Peyer's patch (tissue), 4 donors: ENCODE data around the gene DDX4.

Source experiments
- POLR2A ChIP-seq, 2 donors: fragments of 450-650 bp; IDR thresholded peaks; one replicate each; pipeline ENCODE4 v1.5.1; 2017; ENCODE audit warnings: antibody characterized with exemption in 2 of 2, mild to moderate bottlenecking in 2 of 2, moderate library complexity in 2 of 2
- TF ChIP-seq, protein P1 (sequence below), 6 experiments: fragments of 450-650 bp in 4 of 6; fragments of 200-600 bp in 2 of 6; sonication (generic) in 1 of 6; IDR thresholded peaks; one replicate each; pipeline ENCODE4 v1.5.1; 2017 to 2019; ENCODE audit warnings: antibody characterized with exemption in 6 of 6, mild to moderate bottlenecking in 3 of 6, moderate library complexity in 1 of 6

DNA sequence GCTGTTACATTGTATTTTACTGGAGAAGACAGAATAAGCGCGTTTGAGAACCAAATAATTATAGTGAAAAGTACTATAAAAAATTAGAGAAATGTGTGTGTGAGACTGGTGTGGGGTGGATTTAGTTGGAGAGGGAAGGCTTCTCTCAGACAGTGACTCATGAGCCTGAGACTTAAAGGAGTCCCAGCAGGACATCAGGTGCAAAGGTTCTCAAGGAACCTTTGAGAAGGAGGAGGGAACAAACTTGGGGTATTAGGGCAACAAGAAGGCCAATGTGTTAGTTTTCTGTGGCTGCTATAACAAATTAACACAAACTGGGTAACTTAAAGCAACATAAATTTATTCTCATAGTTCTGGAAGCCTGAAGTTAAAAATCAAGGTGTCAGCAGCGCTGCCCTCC, 4.9 kb downstream of the DDX4 start:
- TF ChIP-seq, protein P1, sequence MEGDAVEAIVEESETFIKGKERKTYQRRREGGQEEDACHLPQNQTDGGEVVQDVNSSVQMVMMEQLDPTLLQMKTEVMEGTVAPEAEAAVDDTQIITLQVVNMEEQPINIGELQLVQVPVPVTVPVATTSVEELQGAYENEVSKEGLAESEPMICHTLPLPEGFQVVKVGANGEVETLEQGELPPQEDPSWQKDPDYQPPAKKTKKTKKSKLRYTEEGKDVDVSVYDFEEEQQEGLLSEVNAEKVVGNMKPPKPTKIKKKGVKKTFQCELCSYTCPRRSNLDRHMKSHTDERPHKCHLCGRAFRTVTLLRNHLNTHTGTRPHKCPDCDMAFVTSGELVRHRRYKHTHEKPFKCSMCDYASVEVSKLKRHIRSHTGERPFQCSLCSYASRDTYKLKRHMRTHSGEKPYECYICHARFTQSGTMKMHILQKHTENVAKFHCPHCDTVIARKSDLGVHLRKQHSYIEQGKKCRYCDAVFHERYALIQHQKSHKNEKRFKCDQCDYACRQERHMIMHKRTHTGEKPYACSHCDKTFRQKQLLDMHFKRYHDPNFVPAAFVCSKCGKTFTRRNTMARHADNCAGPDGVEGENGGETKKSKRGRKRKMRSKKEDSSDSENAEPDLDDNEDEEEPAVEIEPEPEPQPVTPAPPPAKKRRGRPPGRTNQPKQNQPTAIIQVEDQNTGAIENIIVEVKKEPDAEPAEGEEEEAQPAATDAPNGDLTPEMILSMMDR (IDR thresholded peaks at IDR 0.05) = no peak
- TF ChIP-seq POLR2A (IDR thresholded peaks at IDR 0.05) = no peak
